ENCODE measurements around the gene FEM1C.

FEM1C gene

DNA sequence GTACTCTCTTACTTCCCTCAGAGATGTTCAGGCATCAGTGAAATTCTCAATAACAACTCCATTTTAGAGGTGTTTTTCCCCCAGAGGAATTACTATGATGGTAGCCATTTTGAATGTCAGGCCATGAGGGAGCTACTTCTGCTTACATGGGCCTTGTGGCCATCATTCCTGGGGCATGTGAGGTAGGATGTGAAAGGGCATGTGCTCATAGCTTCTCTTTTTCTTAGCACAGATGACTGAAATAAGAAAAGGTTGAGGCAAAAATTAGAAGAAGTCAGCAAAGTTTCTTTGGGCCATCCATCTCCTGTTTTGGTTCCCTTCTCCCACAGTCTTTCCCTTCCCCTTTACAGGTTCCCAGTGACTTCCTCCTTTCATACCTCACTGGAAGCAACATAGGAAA lies 68.8 kb downstream of the FEM1C start:
- DNase-seq (ENCODE audit: low read depth): no peak

- no peak for DNase-seq (ENCODE audit: low read depth)
Measured at GRCh38 chr5:115472271-115473025, 72.1 kb downstream of the FEM1C start.

- no peak for DNase-seq (ENCODE audit: low read depth)
Measured at GRCh38 chr5:115471345-115472063, 73.1 kb downstream of the FEM1C start.

GRCh38 chr5:115470921-115471320 lies 73.7 kb downstream of the FEM1C start:
- no peak for DNase-seq (ENCODE audit: low read depth)
